ENCODE results near the gene STRN4. TPM values are rescaled to one million over a fixed set of nuclear protein-coding genes. Genes with fewer than 3 reads are reported as not detected.

Gene STRN4
- total and polyA plus RNA-seq, 9 of the 15 experiments (the other 6 are each of a cell fraction or from before 2014, with no cell fraction given), result 0.62 to 83.7 (median 36.9) TPM

DNA sequence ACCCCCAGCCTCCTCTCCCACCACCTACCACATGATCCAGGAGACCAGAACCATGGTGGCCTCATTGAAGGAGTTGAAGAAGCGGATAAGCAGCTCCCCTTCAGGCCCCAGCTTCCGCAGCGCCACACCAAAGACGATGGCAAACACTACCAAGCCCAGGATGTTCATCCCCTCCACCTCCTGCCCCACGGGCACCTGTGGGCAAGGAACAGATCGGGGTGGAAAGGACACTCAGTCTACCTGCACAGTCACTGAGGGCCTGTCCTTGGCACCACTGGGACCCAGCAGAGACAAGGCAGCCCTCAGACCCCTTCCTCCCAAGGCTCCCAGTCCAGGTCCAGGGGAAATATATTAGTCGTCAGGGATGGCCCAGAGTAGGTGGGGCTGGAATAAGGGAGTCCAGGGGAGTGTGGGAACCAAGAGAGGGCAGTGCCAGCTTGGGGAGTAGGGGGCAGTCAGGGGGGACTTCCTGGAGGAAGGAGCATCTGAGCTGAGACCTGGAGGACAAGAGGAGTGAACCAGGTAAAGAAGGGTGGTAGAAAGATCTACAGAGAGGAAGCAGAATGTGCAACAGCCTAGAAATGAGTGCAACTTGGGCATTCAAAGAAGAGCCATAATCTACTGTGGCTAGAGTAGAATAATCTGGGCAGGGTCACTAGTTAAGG lies 36.2 kb upstream of the STRN4 start:
- in situ Hi-C loops (cut with MboI), result no loop called here
- CTCF ChIA-PET (ENCODE audit: low intra/inter-chr PET ratio), result no interaction called here
- 93% methylated on average over 7 of the region's 7 CpGs for WGBS (ENCODE audit: insufficient coverage, low coverage, missing lambda C conversion rate)

More for the DNA sequence above, 36.2 kb upstream of the STRN4 start:
- peaks cover 71% of the 10 kb centered on the region for H3K79me2 ChIP-seq (ENCODE audit: control insufficient read depth, insufficient read depth, low read length)
- BruUV-seq (replicated peaks), result no TSS peak
- H3K4me1 ChIP-seq (replicated peaks in 1 of 2; ENCODE audit: control insufficient read depth in 2 of 2, insufficient read depth in 2 of 2, low read length in 2 of 2), result peaks cover 21 to 38% of the 10 kb centered on the region in 2 experiments
- FAIRE-seq, result no peak
- no peak overlapping the region for H2AFZ ChIP-seq (ENCODE audit: low read depth, low read length)
- peak in 1 of 4 experiments; percentile 14 for DNase-seq (ENCODE audit: extremely low read depth in 1 of 4, low spot score in 3 of 4)
- H3K4me3 ChIP-seq, result no peak overlapping the region
- POLR2A ChIA-PET, result interaction anchor here (0.7 kb wide), 1 partner anchor 62 kb away, joined by 3 read pairs; no protein-coding TSS in a partner anchor
- H3K9ac ChIP-seq (ENCODE audit: insufficient read depth in 1 of 2, low read depth in 2 of 2, low read length in 2 of 2), result peak overlapping the region; percentile 39 to 63; a peak in 3 of 4 replicates
- H3K27me3 ChIP-seq (ENCODE audit: control insufficient read depth in 2 of 2, insufficient read depth in 2 of 2, low read length in 2 of 2), result no peaks in the 10 kb centered on the region
- no peak for ATAC-seq
- H3K9me1 ChIP-seq (ENCODE audit: control insufficient read depth, insufficient read depth, low read length), result peaks cover 5% of the 10 kb centered on the region
- peak overlapping the region; percentile 30 for H3K4me2 ChIP-seq (ENCODE audit: insufficient read depth, low read length)
- no peaks in the 10 kb centered on the region for H3K9me3 ChIP-seq (replicated peaks; ENCODE audit: control insufficient read depth, insufficient read depth, low read depth, low read length)
- H3K36me3 ChIP-seq (ENCODE audit: control insufficient read depth, insufficient read depth, low read length), result peaks cover 86% of the 10 kb centered on the region
- peak overlapping the region; percentile 53; the same call in 1 of the 3 replicates for H3K27ac ChIP-seq (ENCODE audit: extremely low read depth, low read depth, low read length)
- H4K20me1 ChIP-seq (replicated peaks; ENCODE audit: control insufficient read depth, insufficient read depth, low read length), result peaks cover 54% of the 10 kb centered on the region
- TF ChIP-seq, protein P1, sequence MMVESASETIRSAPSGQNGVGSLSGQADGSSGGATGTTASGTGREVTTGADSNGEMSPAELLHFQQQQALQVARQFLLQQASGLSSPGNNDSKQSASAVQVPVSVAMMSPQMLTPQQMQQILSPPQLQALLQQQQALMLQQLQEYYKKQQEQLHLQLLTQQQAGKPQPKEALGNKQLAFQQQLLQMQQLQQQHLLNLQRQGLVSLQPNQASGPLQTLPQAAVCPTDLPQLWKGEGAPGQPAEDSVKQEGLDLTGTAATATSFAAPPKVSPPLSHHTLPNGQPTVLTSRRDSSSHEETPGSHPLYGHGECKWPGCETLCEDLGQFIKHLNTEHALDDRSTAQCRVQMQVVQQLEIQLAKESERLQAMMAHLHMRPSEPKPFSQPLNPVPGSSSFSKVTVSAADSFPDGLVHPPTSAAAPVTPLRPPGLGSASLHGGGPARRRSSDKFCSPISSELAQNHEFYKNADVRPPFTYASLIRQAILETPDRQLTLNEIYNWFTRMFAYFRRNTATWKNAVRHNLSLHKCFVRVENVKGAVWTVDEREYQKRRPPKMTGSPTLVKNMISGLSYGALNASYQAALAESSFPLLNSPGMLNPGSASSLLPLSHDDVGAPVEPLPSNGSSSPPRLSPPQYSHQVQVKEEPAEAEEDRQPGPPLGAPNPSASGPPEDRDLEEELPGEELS (CRISPR knock-in tag; IDR thresholded peaks at IDR 0.05; ENCODE audit: borderline replicate concordance), result 0 out of 2 replicates have a peak, but pooled peaks have one; percentile 23
- TF ChIP-seq SUPT5H (IDR thresholded peaks at IDR 0.05) (0 out of 2 replicates have a peak, but pooled peaks have one; percentile 43), POLR2A (conservative IDR thresholded peaks at IDR 0.05) (peak; percentile 56), ZFP36 (IDR thresholded peaks at IDR 0.05; ENCODE audit: low read depth, low read length, partially characterized antibody) (peak; percentile 84), RBFOX2 (IDR thresholded peaks at IDR 0.05; ENCODE audit: low read depth, low read length) (peak; percentile 73), POLR2G (IDR thresholded peaks at IDR 0.05; ENCODE audit: low read depth, low read length) (peak; percentile 64), NFIX (CRISPR knock-in tag; IDR thresholded peaks at IDR 0.05; ENCODE audit: low read depth) (no peak), SRSF9 (IDR thresholded peaks at IDR 0.05; ENCODE audit: borderline replicate concordance, low read depth, low read length) (no peak), ZNF668 (CRISPR knock-in tag; IDR thresholded peaks at IDR 0.05) (no peak), DPF2 (IDR thresholded peaks at IDR 0.05) (no peak), LEF1 (IDR thresholded peaks at IDR 0.05) (no peak), HDAC2 (IDR thresholded peaks at IDR 0.05) (no peak), NR1H2 (CRISPR knock-in tag; IDR thresholded peaks at IDR 0.05) (no peak)
- TF ChIP-seq, protein P2, sequence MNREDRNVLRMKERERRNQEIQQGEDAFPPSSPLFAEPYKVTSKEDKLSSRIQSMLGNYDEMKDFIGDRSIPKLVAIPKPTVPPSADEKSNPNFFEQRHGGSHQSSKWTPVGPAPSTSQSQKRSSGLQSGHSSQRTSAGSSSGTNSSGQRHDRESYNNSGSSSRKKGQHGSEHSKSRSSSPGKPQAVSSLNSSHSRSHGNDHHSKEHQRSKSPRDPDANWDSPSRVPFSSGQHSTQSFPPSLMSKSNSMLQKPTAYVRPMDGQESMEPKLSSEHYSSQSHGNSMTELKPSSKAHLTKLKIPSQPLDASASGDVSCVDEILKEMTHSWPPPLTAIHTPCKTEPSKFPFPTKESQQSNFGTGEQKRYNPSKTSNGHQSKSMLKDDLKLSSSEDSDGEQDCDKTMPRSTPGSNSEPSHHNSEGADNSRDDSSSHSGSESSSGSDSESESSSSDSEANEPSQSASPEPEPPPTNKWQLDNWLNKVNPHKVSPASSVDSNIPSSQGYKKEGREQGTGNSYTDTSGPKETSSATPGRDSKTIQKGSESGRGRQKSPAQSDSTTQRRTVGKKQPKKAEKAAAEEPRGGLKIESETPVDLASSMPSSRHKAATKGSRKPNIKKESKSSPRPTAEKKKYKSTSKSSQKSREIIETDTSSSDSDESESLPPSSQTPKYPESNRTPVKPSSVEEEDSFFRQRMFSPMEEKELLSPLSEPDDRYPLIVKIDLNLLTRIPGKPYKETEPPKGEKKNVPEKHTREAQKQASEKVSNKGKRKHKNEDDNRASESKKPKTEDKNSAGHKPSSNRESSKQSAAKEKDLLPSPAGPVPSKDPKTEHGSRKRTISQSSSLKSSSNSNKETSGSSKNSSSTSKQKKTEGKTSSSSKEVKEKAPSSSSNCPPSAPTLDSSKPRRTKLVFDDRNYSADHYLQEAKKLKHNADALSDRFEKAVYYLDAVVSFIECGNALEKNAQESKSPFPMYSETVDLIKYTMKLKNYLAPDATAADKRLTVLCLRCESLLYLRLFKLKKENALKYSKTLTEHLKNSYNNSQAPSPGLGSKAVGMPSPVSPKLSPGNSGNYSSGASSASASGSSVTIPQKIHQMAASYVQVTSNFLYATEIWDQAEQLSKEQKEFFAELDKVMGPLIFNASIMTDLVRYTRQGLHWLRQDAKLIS (CRISPR knock-in tag; IDR thresholded peaks at IDR 0.05), result no peak
- intact Hi-C loops (cut with micrococcal nuclease), result no loop called here
